Stimulated activated CD8-positive, alpha-beta memory T cell treated with anti-CD3 and anti-CD28 coated beads, Interleukin-12 subunit alpha, Interleukin-12 subunit beta, amount 100 ng/mL, for 4 hours (primary cell): Measurements from ENCODE around the gene FAM187B.

Source experiments
- DNase-seq: peaks from one replicate; pipeline ENCODE4 v3.0.0-alpha.2; 2020; ENCODE audit warnings: low read depth

FAM187B gene

DNA sequence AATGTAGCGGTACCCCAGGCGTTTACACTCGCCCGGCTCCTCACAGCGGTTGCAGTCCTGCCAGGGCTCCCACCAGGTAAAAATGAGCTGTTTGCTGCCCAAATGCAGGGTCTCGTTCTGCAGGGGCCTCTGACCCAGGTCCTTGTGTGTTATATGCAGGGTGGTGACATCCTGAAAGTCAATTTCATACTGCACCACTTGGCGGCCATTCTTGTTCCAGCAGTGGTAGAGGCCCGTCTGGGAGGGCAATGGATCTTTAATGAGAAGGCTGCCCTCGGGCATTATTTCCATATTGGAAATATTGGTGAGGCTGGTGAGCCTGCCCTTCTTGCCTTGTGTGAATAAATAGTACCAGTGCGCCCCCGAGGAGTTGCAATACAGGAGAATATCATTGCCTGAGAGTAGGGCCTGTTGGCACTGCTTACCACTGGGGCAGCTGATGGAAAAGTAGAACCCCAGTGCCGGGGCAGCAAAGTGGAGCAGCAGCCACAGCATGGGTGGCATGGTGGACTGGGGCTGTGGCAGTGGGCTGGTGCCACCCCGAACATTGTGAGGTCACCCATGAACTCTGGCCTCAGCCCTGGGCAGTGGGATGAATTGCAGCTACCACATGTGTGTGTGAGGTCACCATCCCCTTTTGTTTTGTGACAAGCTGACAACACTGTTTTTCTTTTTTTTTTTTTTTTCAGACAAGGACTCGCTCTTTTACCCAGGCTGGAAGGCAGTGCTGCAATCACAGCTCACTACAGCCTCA is at the start of gene FAM187B:
TSS of gene FAM187B (minus strand) at position 563 of the 754 bp plus-strand sequence. CDS start at position 504, 59 bp downstream.
- DNase-seq, result no peak

DNA sequence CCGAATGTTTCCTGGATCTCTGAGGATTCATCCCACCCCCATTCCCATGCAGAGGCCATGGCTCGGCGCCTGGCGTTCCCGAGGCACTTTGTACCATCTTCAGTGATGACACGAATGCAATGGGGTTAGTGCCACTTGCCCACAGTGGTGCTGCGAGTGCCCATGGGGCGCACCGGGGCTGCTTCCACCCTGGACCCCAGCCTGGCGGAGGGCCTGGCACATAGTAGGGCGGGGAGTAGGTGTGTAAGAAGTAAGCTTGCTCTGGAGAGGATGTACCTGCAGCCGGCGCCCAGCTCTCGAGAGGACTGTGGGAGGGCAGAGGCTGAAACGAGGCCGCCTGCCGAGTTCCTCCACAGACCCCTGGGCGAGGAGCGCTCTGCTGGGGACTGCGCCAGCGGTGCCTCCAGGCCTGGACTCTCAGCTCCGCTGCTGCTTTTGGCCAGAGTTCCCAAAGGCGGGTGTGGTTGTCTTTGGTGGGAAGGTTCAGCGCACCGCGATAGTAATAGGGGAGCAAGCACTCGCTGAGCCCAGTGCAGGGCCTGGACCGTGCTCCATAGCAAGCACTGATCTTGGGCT is 48.3 kb upstream of the FAM187B start:
- no peak for DNase-seq

DNA sequence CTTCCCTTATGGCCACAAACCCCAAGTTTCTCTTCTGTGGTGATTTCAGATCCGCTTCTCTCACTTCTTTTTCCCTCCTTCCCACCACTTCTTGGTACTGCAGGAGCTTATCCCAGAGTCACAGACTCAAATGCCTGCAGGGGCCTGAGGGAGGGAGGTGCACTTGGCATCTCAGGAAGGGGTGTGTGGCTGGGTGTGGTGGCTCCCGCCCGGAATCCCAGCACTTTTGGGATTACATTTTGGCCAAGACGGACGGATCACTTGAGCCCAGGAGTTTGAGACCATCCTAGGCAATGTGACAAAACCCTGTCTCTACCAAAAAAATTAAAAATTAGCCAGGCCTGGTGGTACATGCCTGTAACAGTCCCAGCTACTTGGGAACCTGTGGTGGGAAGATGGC is 45.8 kb upstream of the FAM187B start:
- DNase-seq, result no peak

DNA sequence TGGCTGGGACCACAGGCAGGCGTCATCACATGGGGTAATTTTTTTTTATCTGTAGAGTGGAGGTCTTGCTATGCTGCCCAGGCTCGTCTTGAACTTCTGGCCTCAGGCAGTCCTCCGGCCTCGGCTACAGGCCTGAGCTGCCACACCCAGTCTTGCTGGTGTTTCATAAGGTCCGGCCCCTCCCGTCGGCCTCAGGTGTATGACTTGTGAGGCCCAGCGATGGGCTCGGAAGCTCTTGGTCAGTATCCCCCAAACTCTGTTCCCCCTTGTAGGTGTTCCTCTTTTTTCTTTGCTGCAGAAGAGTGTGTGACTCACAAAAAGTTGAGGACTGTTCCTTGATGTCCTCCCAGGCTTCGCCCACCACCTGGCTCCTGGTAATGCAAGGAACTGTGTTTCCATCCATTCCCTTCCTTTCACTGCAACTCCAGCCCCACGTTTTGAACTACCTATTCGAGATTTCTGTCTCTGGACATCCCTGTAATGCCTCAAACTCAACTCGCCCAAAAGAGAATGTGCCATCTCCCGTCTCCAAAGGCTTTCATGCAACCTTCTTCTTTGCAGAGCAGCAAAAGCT is 45.2 kb upstream of the FAM187B start:
- DNase-seq, result no peak

DNA sequence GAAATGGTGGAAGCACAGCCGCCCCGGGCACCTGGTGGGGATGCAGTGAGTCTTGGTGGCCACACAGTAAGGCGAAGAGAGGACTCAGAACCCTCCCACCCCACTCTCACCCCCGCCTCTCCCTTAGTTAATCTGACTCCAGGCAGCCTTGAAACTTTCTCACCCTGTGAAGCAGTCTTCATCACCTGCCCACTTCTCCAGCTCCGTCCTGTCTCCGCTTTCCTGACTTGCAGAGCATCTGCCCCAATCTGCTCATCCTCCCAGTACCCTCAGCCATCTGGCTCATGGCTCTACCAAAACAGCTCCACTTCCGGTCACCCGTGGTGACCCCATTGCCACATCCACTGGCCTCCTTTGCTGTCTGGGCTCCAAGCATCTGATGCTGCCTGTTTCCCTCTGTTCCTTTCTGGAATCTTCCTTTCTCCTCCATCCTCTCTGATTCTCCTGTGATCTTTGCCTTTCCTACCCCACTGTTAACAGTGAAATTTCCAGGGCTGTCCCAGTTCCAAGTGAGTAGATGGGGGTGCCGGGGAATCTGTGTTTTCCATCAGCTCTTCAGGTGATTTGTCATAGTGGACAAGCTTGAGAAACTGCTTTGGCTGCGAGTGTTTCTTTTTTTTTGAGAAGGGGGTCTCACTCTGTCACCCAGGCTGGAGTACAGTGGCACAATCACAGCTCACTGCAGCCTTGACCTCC is 44.6 kb upstream of the FAM187B start:
- no peak for DNase-seq

DNA sequence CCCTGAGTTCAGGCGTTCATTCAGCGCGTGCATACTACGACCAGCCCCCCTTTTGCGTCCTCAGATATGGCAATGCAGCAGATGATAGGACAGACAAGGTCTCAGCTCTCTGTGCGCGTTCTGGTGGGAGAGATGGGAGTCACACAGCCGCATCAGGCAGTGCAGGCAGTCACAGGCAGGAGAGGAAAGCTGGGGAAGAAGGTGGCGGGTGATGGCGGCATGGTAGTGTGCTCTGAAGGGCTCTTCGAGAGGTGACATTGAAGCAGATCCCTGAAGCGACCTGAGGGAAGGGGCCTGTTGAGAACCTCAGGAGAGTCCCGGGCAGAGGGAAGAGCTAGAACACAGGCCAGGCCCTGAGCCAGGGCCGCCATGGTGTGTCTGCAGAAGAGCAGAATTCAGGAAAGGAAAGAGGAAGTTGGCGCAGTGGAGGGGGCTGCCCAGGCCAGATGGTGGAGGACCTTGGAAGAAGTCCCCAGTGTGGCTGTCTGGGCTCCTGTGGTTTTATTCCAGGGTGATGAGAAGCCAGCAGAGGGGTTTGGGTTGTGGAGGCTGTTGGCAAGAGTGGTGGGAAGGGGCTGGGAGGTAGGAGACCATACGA is 43.7 kb upstream of the FAM187B start:
- DNase-seq, result no peak

DNA sequence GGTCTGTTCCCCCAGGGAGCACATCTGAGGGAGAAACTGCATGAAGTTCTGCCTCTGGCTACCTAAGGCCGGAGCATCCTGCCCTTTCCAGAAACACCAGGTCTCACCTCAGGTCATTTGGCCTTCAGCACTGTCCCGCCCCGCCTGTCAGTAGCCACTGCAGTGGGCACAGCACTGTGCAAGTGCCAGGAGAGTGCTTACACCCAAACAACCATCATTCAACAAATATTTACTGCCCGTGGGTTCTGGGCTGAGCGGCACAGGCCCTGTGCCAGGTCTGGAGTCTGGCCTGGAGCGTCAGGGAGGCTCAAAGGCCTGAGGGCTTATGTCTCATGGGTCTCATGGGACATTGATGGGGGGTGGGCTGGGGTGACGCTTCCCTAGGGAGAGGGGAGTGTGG is 43.0 kb upstream of the FAM187B start:
- DNase-seq, result no peak

DNA sequence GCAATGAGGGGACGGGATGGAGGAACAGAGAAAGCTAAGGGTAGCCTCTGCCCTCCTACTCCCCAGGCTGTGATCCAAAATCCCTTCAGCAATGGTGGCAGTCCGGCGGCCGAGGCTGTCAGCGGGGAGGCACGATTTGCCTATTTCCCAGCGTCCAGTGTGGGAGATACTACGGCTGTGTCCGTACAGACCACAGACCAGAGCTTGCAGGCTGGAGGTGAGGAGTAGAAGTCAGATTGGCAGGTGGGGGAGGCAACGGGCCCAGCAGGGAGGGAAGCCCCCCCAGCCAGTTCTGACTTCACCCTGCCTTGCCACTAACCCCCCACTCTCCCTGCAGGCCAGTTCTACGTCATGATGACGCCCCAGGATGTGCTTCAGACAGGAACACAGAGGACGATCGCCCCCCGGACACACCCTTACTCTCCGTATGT is 41.9 kb upstream of the FAM187B start:
- no peak for DNase-seq

DNA sequence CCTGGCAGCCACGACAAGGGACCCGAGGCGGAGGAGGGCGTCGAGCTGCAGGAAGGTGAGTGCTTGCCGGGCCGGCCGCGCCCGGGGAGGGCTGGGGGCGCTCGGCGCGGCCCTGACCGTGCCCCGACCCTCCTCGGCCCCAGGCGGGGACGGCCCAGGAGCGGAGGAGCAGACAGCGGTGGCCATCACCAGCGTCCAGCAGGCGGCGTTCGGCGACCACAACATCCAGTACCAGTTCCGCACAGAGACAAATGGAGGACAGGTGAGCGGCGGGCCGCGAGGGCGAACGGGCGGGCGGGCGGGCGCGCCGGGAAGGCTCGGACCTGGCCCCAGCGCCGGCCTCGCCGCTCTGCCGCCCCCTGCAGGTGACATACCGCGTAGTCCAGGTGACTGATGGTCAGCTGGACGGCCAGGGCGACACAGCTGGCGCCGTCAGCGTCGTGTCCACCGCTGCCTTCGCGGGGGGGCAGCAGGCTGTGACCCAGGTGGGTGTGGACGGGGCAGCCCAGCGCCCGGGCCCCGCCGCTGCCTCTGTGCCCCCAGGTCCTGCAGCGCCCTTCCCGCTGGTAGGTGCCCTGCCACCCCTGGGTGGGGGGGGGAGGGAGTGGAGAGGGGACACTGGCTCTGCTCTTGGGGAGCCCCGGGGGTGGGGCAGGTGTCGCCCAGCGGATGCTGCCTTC is 41.0 kb upstream of the FAM187B start:
- peak; percentile 59 for DNase-seq

DNA sequence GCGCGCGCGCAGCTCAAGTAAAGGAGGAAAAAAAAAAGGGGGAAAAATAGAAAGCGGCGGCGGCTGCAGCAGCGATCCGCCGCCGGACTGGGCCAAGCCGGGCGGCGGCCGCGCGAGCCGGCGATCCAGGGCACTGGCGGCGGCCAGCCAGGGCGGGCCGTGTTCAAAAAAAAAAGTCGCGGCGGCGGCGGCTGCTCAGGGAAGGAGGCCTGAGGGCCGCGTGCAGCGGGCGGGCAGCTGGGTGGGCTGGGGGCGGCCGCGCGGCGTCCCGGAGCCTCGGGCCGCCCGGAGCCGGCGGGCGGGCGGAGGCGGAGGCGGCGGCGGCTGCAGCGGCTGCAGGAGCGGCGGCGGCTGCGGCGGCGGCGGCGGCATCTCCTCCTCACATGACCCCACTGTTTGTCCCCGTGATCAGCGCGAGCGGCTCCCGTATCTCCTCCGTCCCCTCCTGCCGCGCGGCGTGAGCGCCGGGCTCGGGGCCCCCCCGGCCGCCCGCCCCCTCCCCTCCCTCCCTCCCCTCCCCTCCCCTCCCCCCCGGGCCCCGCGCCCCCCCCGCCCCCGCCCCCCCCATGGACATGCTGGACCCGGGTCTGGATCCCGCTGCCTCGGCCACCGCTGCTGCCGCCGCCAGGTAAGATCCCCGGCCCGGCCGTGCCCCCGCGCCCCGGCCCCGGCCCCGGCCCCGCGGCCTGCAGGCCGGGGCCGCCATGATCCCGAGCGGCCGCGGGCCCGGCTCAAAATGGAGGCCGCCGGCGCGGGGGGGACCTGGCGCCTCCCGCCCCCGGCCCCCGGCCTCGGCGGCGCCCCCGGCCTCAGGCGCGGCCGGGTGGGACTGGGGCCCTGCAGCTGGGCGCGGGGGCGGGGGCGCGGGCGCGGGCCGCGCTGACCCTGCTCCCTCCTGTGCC is 40.2 kb upstream of the FAM187B start, which contains the start of gene USF2:
TSS of gene USF2 (plus strand) at position 427 of the 902 bp plus-strand sequence. CDS start at position 567, 140 bp downstream.
- DNase-seq, result peak; percentile 42

DNA sequence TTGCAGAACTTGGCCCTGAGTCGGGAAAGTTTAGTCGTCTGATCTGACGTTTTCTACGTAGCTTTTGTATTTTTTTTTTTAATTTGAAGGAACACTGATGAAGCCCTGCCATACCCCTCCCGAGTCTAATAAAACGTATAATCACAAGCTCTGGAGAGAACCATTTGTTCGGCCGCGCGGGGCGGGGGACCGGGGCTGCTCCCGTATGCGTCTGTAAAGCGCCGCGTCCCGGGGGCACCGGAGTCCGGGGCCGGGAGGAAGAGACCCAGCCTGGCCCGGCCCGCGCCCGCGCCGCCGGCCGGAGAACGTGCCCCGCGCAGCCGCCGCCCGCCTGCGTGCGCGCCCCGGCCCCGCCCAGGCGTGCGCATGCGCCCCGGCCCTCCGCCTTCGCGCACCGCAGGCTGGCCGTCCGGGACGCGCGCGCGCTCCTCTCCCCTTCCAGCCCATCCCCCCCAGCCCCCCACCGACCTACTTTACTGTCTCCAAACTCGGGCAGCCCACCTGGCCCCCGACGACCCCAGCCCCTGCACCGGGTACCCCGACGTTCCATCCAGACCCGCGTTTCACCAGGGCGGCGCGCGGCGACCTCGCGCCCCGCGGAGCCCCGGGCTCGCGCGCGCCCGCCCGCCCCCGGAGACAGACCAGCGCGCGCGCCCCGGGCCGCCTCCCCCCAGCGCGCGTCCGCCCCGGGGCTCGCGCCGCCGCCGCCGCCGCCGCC is 39.4 kb upstream of the FAM187B start:
- peak; percentile 71 for DNase-seq

DNA sequence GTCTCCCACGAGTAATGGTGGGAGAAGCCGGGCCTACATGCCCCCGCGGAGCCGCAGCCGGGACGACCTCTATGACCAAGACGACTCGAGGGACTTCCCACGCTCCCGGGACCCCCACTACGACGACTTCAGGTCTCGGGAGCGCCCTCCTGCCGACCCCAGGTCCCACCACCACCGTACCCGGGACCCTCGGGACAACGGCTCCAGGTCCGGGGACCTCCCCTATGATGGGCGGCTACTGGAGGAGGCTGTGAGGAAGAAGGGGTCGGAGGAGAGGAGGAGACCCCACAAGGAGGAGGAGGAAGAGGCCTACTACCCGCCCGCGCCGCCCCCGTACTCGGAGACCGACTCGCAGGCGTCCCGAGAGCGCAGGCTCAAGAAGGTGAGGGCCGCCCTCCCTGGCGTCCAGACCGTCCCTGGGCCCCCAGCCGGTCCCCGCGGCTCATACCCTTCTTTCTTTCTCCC is 38.8 kb upstream of the FAM187B start:
- DNase-seq, result peak; percentile 39

DNA sequence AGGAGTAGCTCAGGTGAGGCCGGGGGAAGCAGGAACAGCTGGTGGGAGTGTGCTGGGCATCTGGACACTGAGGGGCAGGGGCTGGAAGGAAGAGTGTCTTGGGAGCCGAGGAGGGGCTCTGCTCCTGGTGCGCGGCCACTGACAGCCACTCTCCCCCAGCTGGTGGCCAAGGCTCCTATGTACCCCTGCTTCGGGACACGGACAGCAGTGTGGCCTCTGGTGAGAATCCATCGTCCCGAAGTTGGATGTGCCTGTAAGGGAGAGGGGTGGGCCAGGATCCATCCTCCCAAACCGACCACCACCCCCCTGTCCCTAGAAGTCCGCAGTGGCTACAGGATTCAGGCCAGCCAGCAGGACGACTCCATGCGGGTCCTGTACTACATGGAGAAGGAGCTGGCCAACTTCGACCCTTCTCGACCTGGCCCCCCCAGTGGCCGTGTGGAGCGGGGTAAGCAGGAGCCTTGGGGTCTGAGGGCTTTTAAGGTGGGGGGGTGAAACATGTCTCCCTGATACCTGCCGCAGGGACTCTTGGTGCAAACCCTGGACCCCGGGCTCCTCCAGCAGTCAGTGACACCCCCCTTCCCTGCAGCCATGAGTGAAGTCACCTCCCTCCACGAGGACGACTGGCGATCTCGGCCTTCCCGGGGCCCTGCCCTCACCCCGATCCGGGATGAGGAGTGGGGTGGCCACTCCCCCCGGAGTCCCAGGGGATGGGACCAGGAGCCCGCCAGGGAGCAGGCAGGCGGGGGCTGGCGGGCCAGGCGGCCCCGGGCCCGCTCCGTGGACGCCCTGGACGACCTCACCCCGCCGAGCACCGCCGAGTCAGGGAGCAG is 38.2 kb upstream of the FAM187B start:
- no peak for DNase-seq

DNA sequence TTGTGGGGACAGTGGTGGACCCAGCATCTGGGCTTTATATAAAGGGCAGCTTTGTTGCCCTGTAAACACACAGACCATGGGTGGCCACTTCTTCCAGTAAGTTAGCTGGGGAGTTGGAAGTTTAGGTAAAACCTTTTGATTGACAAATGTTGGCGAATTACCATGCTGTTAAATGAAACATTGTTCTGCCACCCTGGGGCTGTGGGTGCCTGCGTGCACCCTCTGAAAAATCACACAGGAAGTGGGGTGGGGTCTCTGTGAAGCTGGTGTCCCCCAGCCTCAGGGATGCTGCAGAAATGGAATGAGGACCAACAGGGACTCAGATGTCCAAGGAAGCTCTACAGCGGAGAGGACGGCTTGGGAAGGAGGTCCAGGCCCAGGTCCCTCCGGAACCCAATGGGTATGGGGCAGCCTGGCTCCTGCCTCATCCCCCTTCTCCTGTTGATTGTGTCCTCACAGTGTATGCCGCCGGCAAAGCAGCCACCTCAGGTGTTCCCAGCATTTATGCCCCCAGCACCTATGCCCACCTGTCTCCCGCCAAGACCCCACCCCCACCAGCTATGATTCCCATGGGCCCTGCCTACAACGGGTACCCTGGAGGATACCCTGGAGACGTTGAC is 37.5 kb upstream of the FAM187B start:
- no peak for DNase-seq

DNA sequence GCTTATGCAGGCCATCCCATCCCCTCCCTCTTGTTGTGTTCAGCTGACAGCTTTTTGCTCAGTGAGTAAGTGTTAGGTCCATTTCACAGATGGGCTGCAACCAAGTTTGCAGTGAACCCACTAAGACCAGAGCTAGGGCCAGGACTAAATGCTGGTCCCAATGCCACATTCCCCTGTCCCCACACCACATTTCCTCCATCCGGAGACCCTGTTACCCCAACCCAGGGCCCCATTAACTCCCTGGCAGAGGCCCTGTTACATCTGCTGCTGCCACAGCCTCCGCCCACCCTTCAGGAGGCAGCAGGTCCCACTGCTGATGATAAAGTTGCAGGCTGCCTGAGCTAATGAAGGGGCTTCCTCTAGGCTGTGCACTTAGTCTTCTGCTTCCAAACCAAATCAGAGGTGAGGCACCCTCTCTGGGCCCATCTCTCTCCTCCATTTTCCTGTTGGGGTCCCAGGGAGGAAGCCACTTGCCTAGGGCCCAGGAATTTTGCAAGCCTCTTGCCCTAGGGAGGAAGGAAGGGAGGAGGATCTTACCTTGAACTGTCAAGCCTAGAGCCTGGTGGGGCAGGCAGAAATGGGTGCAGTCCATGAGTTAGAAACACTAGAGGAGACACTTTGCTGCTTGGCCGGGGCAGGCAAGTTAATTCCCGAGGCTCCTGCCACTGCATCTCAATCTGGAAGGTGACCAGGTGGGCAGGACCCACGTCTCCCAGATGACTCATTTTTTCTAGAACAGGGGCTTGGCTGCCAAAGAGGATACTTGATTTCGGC is 36.8 kb upstream of the FAM187B start:
- DNase-seq, result no peak

DNA sequence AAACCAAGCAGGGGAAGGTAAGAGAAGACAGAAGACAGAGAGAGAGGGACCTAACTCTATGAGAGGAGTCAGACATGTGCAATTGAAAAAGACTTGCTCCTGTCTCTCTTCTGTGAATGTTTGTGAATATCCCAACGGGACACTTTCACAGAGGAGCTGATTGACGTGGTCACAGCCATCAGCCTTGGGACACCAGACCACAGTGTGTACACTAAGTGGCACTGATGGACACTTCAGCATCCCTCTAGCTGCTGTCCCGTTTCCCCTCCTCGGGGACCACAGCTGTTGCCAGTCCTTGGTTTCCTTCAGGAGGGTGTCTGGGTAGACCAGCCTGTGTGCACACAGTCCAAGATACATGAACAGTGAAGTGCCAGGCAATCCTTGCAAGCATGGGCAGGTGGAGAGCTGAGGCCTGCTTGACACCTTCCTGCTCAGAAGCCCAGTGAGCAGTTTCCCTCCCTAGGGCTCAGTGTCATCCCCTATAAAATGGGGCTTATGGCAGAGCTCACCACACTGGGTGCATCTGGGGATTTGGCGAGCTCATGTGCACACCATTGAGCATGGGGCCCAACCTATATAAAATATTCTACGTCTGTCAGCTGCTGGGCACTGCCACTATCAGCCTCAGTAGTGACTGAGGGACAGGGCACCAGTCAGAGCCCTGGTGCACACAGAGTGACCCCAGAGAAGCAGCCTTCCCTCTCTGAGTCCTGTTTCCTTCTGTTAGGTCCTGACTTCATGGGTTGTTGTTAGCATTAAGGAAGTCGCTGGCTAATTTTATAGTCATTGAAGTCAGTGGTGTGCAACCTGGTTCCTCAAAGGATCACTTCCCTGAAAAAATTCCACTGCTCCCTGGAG is 36.0 kb upstream of the FAM187B start:
- no peak for DNase-seq
